ENCODE measurements around the gene PAN3.

The PAN3 gene

GRCh38 chr13:28229522-28230411, 91.4 kb downstream of the PAN3 start:
- DNase-seq: no peak

GRCh38 chr13:28231642-28232041, 93.3 kb downstream of the PAN3 start:
- DNase-seq: no peak

- DNase-seq: no peak
Observed at GRCh38 chr13:28237944-28238343, 99.6 kb downstream of the PAN3 start.

GRCh38 chr13:28239374-28239773, 101.0 kb downstream of the PAN3 start:
- no peak for DNase-seq

GRCh38 chr13:28245465-28245864, 107.1 kb downstream of the PAN3 start:
- DNase-seq: no peak

- DNase-seq: no peak
Observed at GRCh38 chr13:28246891-28247290, 108.5 kb downstream of the PAN3 start.

- DNase-seq: no peak
Observed at GRCh38 chr13:28248080-28248479, 109.7 kb downstream of the PAN3 start.

- no peak for DNase-seq
Observed at GRCh38 chr13:28250542-28250941, 112.2 kb downstream of the PAN3 start.

GRCh38 chr13:28251466-28251865, 113.1 kb downstream of the PAN3 start:
- no peak for DNase-seq

- DNase-seq: no peak
Observed at GRCh38 chr13:28252547-28252946, 114.2 kb downstream of the PAN3 start.

GRCh38 chr13:28257305-28257704, 119.0 kb downstream of the PAN3 start:
- DNase-seq: no peak

GRCh38 chr13:28258417-28258816, 120.1 kb downstream of the PAN3 start:
- DNase-seq: no peak

GRCh38 chr13:28267497-28267896, 129.2 kb downstream of the PAN3 start:
- no peak for DNase-seq

- DNase-seq: no peak
Observed at GRCh38 chr13:28268800-28269223, 130.5 kb downstream of the PAN3 start.

- no peak for DNase-seq
Observed at GRCh38 chr13:28271056-28271840, 132.9 kb downstream of the PAN3 start.

- no peak for DNase-seq
Observed at GRCh38 chr13:28273919-28274318, 135.6 kb downstream of the PAN3 start.

GRCh38 chr13:28282451-28282850, 144.1 kb downstream of the PAN3 start:
- DNase-seq: no peak

GRCh38 chr13:28283600-28283999, 145.3 kb downstream of the PAN3 start:
- DNase-seq: no peak

GRCh38 chr13:28286263-28286662, 147.9 kb downstream of the PAN3 start:
- no peak for DNase-seq

GRCh38 chr13:28297341-28297740, 159.0 kb downstream of the PAN3 start:
- DNase-seq: no peak

GRCh38 chr13:28299916-28300315, 161.6 kb downstream of the PAN3 start:
- DNase-seq: no peak

GRCh38 chr13:28301839-28302238, 163.5 kb downstream of the PAN3 start:
- DNase-seq: no peak

- DNase-seq: no peak
Observed at GRCh38 chr13:28306325-28306724, 168.0 kb downstream of the PAN3 start.

GRCh38 chr13:28313579-28313978, 175.2 kb downstream of the PAN3 start:
- no peak for DNase-seq

Measured in activated gamma-delta T cell treated with Interleukin-2 at 50 U/mL for 16 hours (primary cell).